Loucy (cell line): ENCODE results near the gene ZFYVE16.

Experiments used
- H2AFZ ChIP-seq: fragments of 200-600 bp; sonication (generic); 2 replicates; pipeline ENCODE4 v1.6.0; 2016; ENCODE audit warnings: antibody characterized with exemption, mild to moderate bottlenecking, low read length, moderate library complexity
- H3F3A ChIP-seq: fragments of 200-600 bp; 2 replicates; pipeline ENCODE4 v1.6.0; 2016; ENCODE audit warnings: antibody characterized with exemption, low read depth, mild to moderate bottlenecking
- H3K27me3 ChIP-seq: fragments of 200-600 bp; sonication (generic); 2 replicates; pipeline ENCODE4 v1.6.1; 2014; ENCODE audit warnings: low read length, mild to moderate bottlenecking; ENCODE audit not compliant: insufficient read depth, poor library complexity, severe bottlenecking
- H3K36me3 ChIP-seq: fragments of 200-600 bp; sonication (generic); 2 replicates; pipeline ENCODE4 v1.6.1; 2016; ENCODE audit warnings: low read length; ENCODE audit not compliant: insufficient read depth
- H3K4me1 ChIP-seq: fragments of 200-600 bp; sonication (generic); 2 replicates; pipeline ENCODE4 v1.5.1; 2014; ENCODE audit warnings: low read length, mild to moderate bottlenecking; ENCODE audit not compliant: insufficient read depth, poor library complexity, severe bottlenecking
- H3K4me2 ChIP-seq: fragments of 200-600 bp; sonication (generic); 2 replicates; pipeline ENCODE4 v1.6.0; 2014; ENCODE audit warnings: antibody characterized with exemption, low read length, low read depth, mild to moderate bottlenecking; ENCODE audit not compliant: poor library complexity, severe bottlenecking
- H3K4me3 ChIP-seq: fragments of 200-600 bp; sonication (generic); 2 replicates; pipeline ENCODE4 v1.5.1; 2014; ENCODE audit warnings: low read length, mild to moderate bottlenecking, mixed read lengths; ENCODE audit not compliant: poor library complexity, severe bottlenecking
- H3K79me2 ChIP-seq: fragments of 200-600 bp; sonication (generic); 2 replicates; pipeline ENCODE4 v1.6.1; 2014; ENCODE audit warnings: low read length; ENCODE audit not compliant: insufficient read depth
- H3K9ac ChIP-seq: fragments of 200-600 bp; sonication (generic); 2 replicates; pipeline ENCODE4 v1.6.0; 2014; ENCODE audit warnings: mild to moderate bottlenecking, low read depth, low read length, moderate library complexity; ENCODE audit not compliant: poor library complexity, severe bottlenecking
- H3K9me2 ChIP-seq: fragments of 200-600 bp; sonication (generic); replicated peaks from 2 replicates; pipeline ENCODE4 v1.6.1; 2016; ENCODE audit warnings: low read depth, low read length, mixed read lengths
- H3K9me3 ChIP-seq: fragments of 200-600 bp; sonication (generic); 2 replicates; pipeline ENCODE4 v1.6.1; 2014; ENCODE audit warnings: mild to moderate bottlenecking, antibody characterized with exemption, low read length, low read depth; ENCODE audit not compliant: insufficient read depth
- H4K20me1 ChIP-seq: fragments of 200-600 bp; sonication (generic); 2 replicates; pipeline ENCODE4 v1.6.0; 2014; ENCODE audit warnings: antibody characterized with exemption, low read length, mild to moderate bottlenecking; ENCODE audit not compliant: insufficient read depth, poor library complexity, severe bottlenecking
- CTCF ChIP-seq: fragments of 200-600 bp; sonication (generic); conservative IDR thresholded peaks from 2 replicates; pipeline ENCODE4 v1.5.1; 2014; ENCODE audit warnings: mild to moderate bottlenecking, antibody characterized with exemption, low read length
- EZH2phosphoT487 ChIP-seq: fragments of 200-600 bp; IDR thresholded peaks from 2 replicates; pipeline ENCODE4 v1.6.1; 2018; ENCODE audit warnings: antibody characterized with exemption, mild to moderate bottlenecking, moderate library complexity, borderline replicate concordance

The ZFYVE16 gene

GRCh38 chr5:80508844-80509243 lies 101.0 kb downstream of the ZFYVE16 start:
- Histone ChIP-seq H4K20me1 (no peaks in the 10 kb centered on the region), H3K4me1 (no peaks in the 10 kb centered on the region), H2AFZ (no peak overlapping the region), H3K9me3 (no peaks in the 10 kb centered on the region), H3K4me2 (no peak overlapping the region), H3K27me3 (no peaks in the 10 kb centered on the region), H3K9me2 (no peaks in the 10 kb centered on the region), H3K9ac (no peak overlapping the region), H3K36me3 (no peaks in the 10 kb centered on the region), H3K79me2 (no peaks in the 10 kb centered on the region), H3F3A (no peaks in the 10 kb centered on the region), H3K4me3 (no peak overlapping the region)
- TF ChIP-seq EZH2phosphoT487, result no peak
- no peak for TF ChIP-seq CTCF

GRCh38 chr5:80509362-80509761 lies 101.5 kb downstream of the ZFYVE16 start:
- Histone ChIP-seq H3F3A (no peaks in the 10 kb centered on the region), H3K79me2 (no peaks in the 10 kb centered on the region), H3K9me3 (no peaks in the 10 kb centered on the region), H3K4me1 (no peaks in the 10 kb centered on the region), H3K9ac (no peak overlapping the region), H3K4me2 (no peak overlapping the region), H3K27me3 (no peaks in the 10 kb centered on the region), H3K36me3 (no peaks in the 10 kb centered on the region), H4K20me1 (no peaks in the 10 kb centered on the region), H2AFZ (no peak overlapping the region), H3K4me3 (no peak overlapping the region), H3K9me2 (no peaks in the 10 kb centered on the region)
- TF ChIP-seq CTCF (no peak), EZH2phosphoT487 (no peak)

GRCh38 chr5:80516826-80517225 lies 109.0 kb downstream of the ZFYVE16 start:
- no peak for TF ChIP-seq CTCF
- TF ChIP-seq EZH2phosphoT487, result no peak
- no peak overlapping the region for H2AFZ ChIP-seq
- H3K27me3 ChIP-seq, result no peaks in the 10 kb centered on the region
- H3K36me3 ChIP-seq, result no peaks in the 10 kb centered on the region
- H3K4me1 ChIP-seq, result no peaks in the 10 kb centered on the region
- no peak overlapping the region for H3K4me2 ChIP-seq
- no peaks in the 10 kb centered on the region for H4K20me1 ChIP-seq
- H3K79me2 ChIP-seq, result no peaks in the 10 kb centered on the region
- H3K4me3 ChIP-seq, result no peak overlapping the region
- no peaks in the 10 kb centered on the region for H3K9me3 ChIP-seq
- H3F3A ChIP-seq, result no peaks in the 10 kb centered on the region
- no peak overlapping the region for H3K9ac ChIP-seq
- H3K9me2 ChIP-seq, result no peaks in the 10 kb centered on the region
